RKO (cell line): Measurements from ENCODE around the gene PROK1.
"Not testable (repeated sequence)": the region's sequence is repeated elsewhere in the genome, so short reads cannot be mapped to it uniquely, and the experiment has no call there.

ENCODE experiments used
- DNase-seq: peaks from one replicate; pipeline ENCODE4 v3.0.0-alpha.2; 2016; ENCODE audit warnings: low spot score

Gene PROK1, protein sequence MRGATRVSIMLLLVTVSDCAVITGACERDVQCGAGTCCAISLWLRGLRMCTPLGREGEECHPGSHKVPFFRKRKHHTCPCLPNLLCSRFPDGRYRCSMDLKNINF

DNA sequence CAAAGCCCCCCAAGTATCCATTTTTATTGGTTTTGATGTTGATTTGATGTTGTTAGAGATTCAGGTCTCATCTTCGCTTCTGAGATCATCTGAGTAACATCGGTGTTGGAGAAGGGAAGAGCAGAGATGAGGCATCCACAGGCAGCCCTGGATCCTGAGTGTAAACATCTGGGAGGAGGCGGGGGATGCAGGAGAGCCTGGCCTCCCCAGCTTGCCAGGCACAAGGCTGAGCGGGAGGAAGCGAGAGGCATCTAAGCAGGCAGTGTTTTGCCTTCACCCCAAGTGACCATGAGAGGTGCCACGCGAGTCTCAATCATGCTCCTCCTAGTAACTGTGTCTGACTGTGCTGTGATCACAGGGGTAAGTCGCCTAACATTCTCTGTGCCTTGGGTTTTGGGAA is at the start of gene PROK1:
Gene PROK1, plus strand, starts transcription at position 221 of the 400 bp plus-strand sequence. Its CDS starts 68 bp downstream, at position 289.
- no peak for DNase-seq

GRCh38 chr1:110403805-110404204 is 47.1 kb upstream of the PROK1 start:
- DNase-seq, result no peak

DNA sequence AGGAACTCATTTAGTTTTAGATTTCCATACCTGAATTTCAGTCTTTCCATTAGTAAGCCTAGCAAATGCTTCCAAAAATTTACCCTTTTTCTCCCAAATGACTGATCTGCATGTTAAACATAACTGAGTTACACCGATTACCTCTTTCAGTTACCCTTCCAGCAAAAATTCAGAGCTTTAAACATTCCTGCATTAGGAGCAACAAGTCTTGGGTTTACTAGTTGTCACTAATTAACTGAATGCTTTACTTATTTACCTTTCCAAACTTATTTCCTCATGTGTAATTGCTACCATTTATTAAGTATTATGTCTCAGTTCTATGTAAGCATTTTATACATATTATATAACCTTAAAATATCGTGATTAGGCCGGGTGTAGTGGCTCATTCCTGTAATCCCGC is 46.5 kb upstream of the PROK1 start:
- no peak for DNase-seq

GRCh38 chr1:110406407-110406806 is 44.5 kb upstream of the PROK1 start:
- not testable (repeated sequence) for DNase-seq

DNA sequence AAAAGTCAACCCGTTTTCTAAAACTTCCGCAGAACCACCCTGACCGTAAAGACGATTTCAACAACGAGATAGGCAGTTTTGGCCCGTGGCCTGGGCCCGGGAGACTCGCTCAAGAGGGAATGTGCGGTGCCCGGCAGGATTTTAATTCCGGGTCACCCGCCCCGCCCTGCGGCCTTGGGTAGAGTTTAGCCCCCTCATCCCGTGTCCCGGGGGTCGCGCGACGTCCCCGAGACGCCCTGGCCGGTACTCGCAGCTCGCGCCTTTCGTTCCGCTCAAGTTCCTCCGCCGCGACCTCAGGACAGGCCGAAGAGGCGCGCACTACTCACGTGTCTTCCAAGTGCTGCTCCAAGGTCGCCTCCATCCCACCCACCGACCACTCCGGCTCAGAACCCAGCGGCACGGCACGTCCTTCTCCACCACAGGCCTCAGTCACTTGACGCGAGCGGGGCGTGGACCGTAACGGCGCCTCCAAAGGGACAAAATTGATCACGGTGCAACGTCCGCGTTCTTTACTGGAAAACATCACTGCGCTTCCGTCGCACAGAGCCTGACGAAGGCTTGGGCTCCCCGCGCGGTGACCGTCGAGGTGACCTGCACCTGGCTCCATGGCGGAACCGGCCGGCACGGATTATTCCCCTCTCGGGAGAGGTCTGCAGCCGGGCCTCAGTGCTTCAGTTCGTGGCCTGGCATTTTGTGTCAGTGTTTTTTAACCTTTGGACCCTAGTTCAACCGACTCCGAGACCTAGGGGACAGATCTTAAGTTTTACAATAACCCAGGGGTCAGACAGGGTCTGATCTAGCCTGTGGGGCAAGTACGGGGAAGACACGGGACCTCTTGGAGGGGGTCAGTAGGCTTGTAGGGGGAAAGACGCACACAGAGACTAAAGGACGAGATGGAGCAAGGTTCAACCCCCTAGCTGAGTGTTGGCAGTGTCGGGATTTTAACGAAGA is 43.4 kb upstream of the PROK1 start, which contains the start of gene LAMTOR5:
Gene LAMTOR5, minus strand, starts transcription at position 435 of the 951 bp plus-strand sequence. Its CDS starts 74 bp downstream, at position 361.
- DNase-seq, result peak; percentile 89

GRCh38 chr1:110408488-110408887 is 42.5 kb upstream of the PROK1 start:
- peak; percentile 27 for DNase-seq

- no peak for DNase-seq
Measured at GRCh38 chr1:110409316-110409715, 41.6 kb upstream of the PROK1 start.

GRCh38 chr1:110411173-110411735 is 39.7 kb upstream of the PROK1 start:
- no peak for DNase-seq

DNA sequence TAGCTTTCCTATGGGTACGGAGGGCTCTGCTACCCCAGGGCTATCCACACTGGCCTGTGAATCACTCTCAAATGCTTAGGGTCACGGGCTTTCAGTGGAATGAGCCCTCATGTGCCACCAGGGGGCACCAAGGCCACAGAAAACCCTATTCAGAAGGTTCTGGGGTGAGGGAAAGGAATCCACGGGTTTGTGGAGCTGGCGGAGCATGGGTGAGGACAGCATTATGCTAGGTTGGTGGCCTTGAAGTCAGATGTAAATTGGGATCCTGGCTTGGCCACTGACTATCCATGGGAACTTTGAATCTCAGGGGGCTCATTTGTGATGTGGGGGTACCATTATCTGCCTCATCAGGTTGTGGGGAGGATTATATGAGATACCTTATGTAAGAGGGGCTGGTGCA is 38.4 kb upstream of the PROK1 start:
- DNase-seq, result peak; percentile 84

DNA sequence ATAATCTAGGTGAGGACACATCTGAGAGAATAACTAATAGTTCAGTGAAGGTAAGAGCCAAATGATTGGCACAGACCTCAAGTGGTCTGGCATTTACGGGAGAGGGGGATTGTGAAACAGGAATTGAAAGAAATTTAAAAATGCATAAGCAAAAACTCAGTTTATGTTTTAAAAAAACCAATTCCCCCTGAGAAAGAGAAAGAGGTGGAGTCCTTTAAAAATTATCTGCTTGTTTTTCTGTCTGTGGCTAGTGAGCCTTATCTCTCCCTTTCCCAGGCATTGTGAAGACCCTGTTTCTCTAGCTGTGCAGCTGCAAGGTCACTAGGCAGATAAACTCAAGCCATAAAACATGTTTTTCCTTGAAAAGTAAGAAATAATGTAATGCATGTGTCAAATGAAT is 37.9 kb upstream of the PROK1 start:
- DNase-seq, result not testable (repeated sequence)

GRCh38 chr1:110418729-110419128 is 32.2 kb upstream of the PROK1 start:
- no peak for DNase-seq

- DNase-seq, result no peak
Measured at GRCh38 chr1:110420023-110420662, 30.8 kb upstream of the PROK1 start.

DNA sequence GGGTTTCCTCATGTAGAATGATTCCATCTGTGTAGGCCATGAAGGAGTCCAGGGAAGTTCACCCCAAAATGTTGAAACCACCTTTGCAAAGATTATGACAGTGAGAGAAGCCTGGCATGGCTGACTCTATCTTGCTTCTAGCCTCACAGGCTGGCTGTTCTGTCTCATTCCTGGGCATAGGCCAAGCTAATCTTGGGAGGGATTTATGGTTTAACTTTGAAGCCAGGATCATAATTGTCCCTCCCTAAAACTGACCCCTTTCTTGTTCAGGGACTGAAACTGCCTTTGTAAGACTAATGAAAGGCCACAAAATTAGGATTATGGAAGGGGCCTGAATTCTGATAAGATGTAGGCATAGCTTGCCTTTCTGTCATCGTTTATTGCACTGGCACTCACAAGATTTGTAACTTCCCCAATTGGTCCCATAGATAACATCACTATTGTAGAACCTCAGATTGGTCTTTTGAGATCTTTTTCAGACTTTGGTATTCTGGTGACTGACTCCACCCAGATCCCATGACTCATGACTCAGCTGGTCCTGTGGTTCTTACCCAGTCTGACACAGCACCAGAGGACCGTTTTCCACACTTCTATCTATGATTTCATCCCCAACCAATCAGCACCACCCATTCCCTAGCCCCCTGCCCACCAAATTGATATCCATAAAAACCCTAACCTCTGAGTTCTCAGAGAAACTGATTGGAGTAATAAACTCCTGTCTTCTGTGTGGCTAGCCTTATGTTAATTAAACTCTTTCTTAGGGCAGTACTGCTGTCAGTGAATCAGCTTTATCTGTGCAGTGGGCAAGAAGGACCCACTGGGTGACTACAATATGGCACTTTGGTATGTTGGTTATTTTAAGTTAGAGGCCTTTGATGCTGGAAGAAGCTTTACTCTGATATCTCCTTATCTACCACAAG is 29.8 kb upstream of the PROK1 start:
- peak; percentile 43 for DNase-seq

- no peak for DNase-seq
Measured at GRCh38 chr1:110424699-110425611, 26.0 kb upstream of the PROK1 start.

- no peak for DNase-seq
Measured at GRCh38 chr1:110425612-110426152, 25.3 kb upstream of the PROK1 start.

DNA sequence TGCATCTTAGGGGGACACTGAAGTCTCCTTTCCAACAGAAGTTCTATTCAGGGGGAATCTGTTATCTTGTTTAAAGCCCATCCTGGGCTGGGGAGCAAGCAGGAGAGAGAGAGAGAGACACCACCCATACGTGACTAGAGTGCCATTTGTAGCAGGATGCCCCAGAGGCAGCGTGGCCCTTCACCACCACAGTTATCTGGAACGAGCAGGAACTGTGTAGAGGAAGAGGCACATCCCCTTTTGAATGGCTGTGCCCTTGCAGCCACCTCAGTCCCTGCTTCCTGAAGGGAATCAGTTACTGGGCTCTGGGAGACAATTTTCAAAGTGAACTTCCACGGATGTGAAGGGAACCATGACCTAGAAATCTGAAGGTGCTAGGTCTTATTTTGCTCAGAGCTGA is 24.1 kb upstream of the PROK1 start:
- DNase-seq, result no peak

- no peak for DNase-seq
Measured at GRCh38 chr1:110428946-110429345, 22.0 kb upstream of the PROK1 start.

- DNase-seq, result no peak
Measured at GRCh38 chr1:110430366-110430765, 20.6 kb upstream of the PROK1 start.

- no peak for DNase-seq
Measured at GRCh38 chr1:110430901-110431300, 20.0 kb upstream of the PROK1 start.

DNA sequence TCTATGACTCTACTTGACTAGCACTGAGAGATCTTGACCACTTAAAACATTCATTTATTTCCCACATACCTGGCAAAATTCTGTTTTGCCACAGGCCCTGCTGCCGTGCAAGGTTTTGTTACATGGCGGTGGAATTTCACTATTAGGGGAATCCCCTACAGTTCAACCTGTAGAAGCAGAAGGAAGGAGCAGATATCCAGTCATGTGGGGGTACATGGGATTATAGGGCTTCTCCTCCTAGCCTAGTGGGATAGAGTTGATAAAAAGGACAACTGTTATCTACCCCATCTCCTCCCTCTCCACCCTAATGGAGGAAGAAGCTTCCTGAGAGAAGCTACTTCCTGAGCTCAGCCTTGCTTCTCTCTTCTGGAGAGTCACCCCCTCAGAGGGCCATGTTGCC is 17.7 kb upstream of the PROK1 start:
- DNase-seq, result no peak
